AG10803 (cell line): ENCODE results near the gene RPRD1B.

Experiments used
- DNase-seq: peaks from one replicate; pipeline ENCODE4 v3.0.0; 2010; ENCODE audit warnings: low read depth
- H3K4me3 ChIP-seq: 2 replicates; pipeline ENCODE4 v1.5.1; 2011; ENCODE audit warnings: mild to moderate bottlenecking, low read length, control low read depth
- CTCF ChIP-seq: conservative IDR thresholded peaks from 2 replicates; pipeline ENCODE4 v1.5.1; 2011; ENCODE audit warnings: mild to moderate bottlenecking, low read length, control low read depth, inconsistent platforms

RPRD1B gene

GRCh38 chr20:38108438-38108985 lies 75.0 kb downstream of the RPRD1B start:
- no peak overlapping the region for H3K4me3 ChIP-seq
- DNase-seq: peak; percentile 87
- TF ChIP-seq CTCF: no peak

GRCh38 chr20:38108986-38109541 lies 75.5 kb downstream of the RPRD1B start:
- H3K4me3 ChIP-seq: no peak overlapping the region
- no peak for TF ChIP-seq CTCF
- DNase-seq: peak; percentile 87

- no peak overlapping the region for H3K4me3 ChIP-seq
- DNase-seq: peak; percentile 99
- no peak for TF ChIP-seq CTCF
These were observed 76.3 kb downstream of the RPRD1B start for GRCh38 chr20:38109591-38110524.

- H3K4me3 ChIP-seq: no peak overlapping the region
- TF ChIP-seq CTCF: no peak
- no peak for DNase-seq
These were observed 77.1 kb downstream of the RPRD1B start for GRCh38 chr20:38110525-38111178.

- TF ChIP-seq CTCF: no peak
- no peak overlapping the region for H3K4me3 ChIP-seq
- no peak for DNase-seq
These were observed 78.1 kb downstream of the RPRD1B start for GRCh38 chr20:38111366-38112232.

GRCh38 chr20:38112261-38112929 lies 78.8 kb downstream of the RPRD1B start:
- H3K4me3 ChIP-seq: no peak overlapping the region
- DNase-seq: no peak
- TF ChIP-seq CTCF: no peak
